Neural progenitor cell (in vitro differentiated cells): ENCODE results near the gene TIMM22. TPM values are rescaled to one million over a fixed set of nuclear protein-coding genes. Genes with fewer than 3 reads are reported as not detected.

Experiments used
- DNase-seq: peaks from one replicate; pipeline ENCODE4 v3.0.0-alpha.2; 2016; ENCODE audit warnings: low spot score
- H2AFZ ChIP-seq: fragments of 200-600 bp; sonication (generic); replicated peaks from 2 replicates; pipeline ENCODE4 v1.6.1; 2016; ENCODE audit warnings: antibody characterized with exemption
- H3F3A ChIP-seq: fragments of 200-600 bp; sonication (generic); 2 replicates; pipeline ENCODE4 v1.6.1; 2016; ENCODE audit warnings: antibody characterized with exemption, low read depth
- H3K27ac ChIP-seq: fragments of 200-600 bp; sonication (generic); 2 replicates; pipeline ENCODE4 v1.5.1; 2016; ENCODE audit warnings: mild to moderate bottlenecking
- H3K27me3 ChIP-seq: fragments of 200-600 bp; sonication (generic); 2 replicates; pipeline ENCODE4 v1.6.1; 2016; ENCODE audit warnings: mild to moderate bottlenecking, moderate library complexity
- H3K36me3 ChIP-seq: fragments of 200-600 bp; sonication (generic); 2 replicates; pipeline ENCODE4 v1.5.1; 2016
- H3K4me1 ChIP-seq: fragments of 200-600 bp; sonication (generic); 2 replicates; pipeline ENCODE4 v1.6.1; 2016; ENCODE audit warnings: mixed run types
- H3K4me2 ChIP-seq: fragments of 200-600 bp; sonication (generic); 2 replicates; pipeline ENCODE4 v1.6.1; 2016
- H3K4me3 ChIP-seq: fragments of 200-600 bp; sonication (generic); 2 replicates; pipeline ENCODE4 v1.5.1; 2016
- H3K79me2 ChIP-seq: fragments of 200-600 bp; sonication (generic); 2 replicates; pipeline ENCODE4 v1.6.1; 2016; ENCODE audit warnings: low read depth
- H3K9ac ChIP-seq: fragments of 200-600 bp; sonication (generic); 2 replicates; pipeline ENCODE4 v1.6.1; 2016
- H3K9me3 ChIP-seq: fragments of 200-600 bp; sonication (generic); 2 replicates; pipeline ENCODE4 v1.5.1; 2016; ENCODE audit warnings: low read depth
- H4K20me1 ChIP-seq: fragments of 200-600 bp; sonication (generic); 2 replicates; pipeline ENCODE4 v1.6.1; 2016; ENCODE audit warnings: low read depth
- H3K27ac Mint-ChIP-seq: 3 replicates; pipeline ENCODE4 v1.8.0; 2021; ENCODE audit warnings: mixed read lengths
- H3K27me3 Mint-ChIP-seq: 2 replicates; pipeline ENCODE4 v1.8.0; 2022; ENCODE audit warnings: low read depth, mild to moderate bottlenecking, inconsistent platforms, moderate library complexity, mixed read lengths; ENCODE audit not compliant: insufficient read depth
- H3K36me3 Mint-ChIP-seq: 3 replicates; pipeline ENCODE4 v1.8.0; 2021; ENCODE audit warnings: mixed read lengths
- H3K4me1 Mint-ChIP-seq: 3 replicates; pipeline ENCODE4 v1.8.0; 2021; ENCODE audit warnings: mixed read lengths
- H3K4me3 Mint-ChIP-seq: 3 replicates; pipeline ENCODE4 v1.8.0; 2021; ENCODE audit warnings: mild to moderate bottlenecking, moderate library complexity, mixed read lengths
- H3K9me3 Mint-ChIP-seq: 3 replicates; pipeline ENCODE4 v1.8.0; 2020; ENCODE audit warnings: mixed read lengths
- CTCF ChIP-seq: fragments of 200-600 bp; sonication (generic); IDR thresholded peaks from 2 replicates; pipeline ENCODE4 v1.5.1; 2017; ENCODE audit warnings: antibody characterized with exemption, mild to moderate bottlenecking
- EZH2 ChIP-seq: fragments of 200-600 bp; sonication (generic); IDR thresholded peaks from 2 replicates; pipeline ENCODE4 v1.6.1; 2017; ENCODE audit warnings: antibody characterized with exemption, mild to moderate bottlenecking, moderate library complexity
- EZH2phosphoT487 ChIP-seq: fragments of 200-600 bp; sonication (generic); IDR thresholded peaks from 2 replicates; pipeline ENCODE4 v1.6.1; 2017; ENCODE audit warnings: antibody characterized with exemption
- total RNA-seq: library from RNA; depleted of rRNA; stranded (reverse); fragments of >200 nt; gene quantifications from 2 replicates; pipeline ENCODE4 v1.2.3, GENCODE V29; 2015; ENCODE audit warnings: low replicate concordance

The TIMM22 gene
- total RNA-seq, 1 donor from 2014 or later, result 11.7 TPM

GRCh38 chr17:983921-984320, 13.0 kb upstream of the TIMM22 start:
- no peaks in the 10 kb centered on the region for H3K79me2 ChIP-seq
- no peak overlapping the region for H2AFZ ChIP-seq
- no peak for DNase-seq
- H3K9me3 ChIP-seq, result no peaks in the 10 kb centered on the region
- no peaks in the 10 kb centered on the region for H4K20me1 ChIP-seq
- peaks cover 12% of the 10 kb centered on the region for H3K4me1 Mint-ChIP-seq
- no peaks in the 10 kb centered on the region for H3K36me3 ChIP-seq
- TF ChIP-seq CTCF (no peak), EZH2phosphoT487 (no peak), EZH2 (no peak)
- H3K4me1 ChIP-seq, result no peaks in the 10 kb centered on the region
- peaks cover 8% of the 10 kb centered on the region for H3F3A ChIP-seq
- H3K4me2 ChIP-seq, result no peak overlapping the region
- H3K36me3 Mint-ChIP-seq, result no peaks in the 10 kb centered on the region
- H3K4me3 Mint-ChIP-seq, result no peak overlapping the region
- peak overlapping the region; percentile 1 for H3K27ac Mint-ChIP-seq
- H3K27ac ChIP-seq, result no peak overlapping the region
- H3K4me3 ChIP-seq, result no peak overlapping the region
- no peaks in the 10 kb centered on the region for H3K27me3 ChIP-seq
- peaks cover 5% of the 10 kb centered on the region for H3K27me3 Mint-ChIP-seq
- H3K9me3 Mint-ChIP-seq, result no peaks in the 10 kb centered on the region
- H3K9ac ChIP-seq, result no peak overlapping the region

GRCh38 chr17:986322-986929, 10.5 kb upstream of the TIMM22 start:
- Histone ChIP-seq H2AFZ (no peak overlapping the region), H3F3A (no peaks in the 10 kb centered on the region), H3K4me3 (no peak overlapping the region), H3K4me1 (no peaks in the 10 kb centered on the region), H4K20me1 (no peaks in the 10 kb centered on the region), H3K27me3 (no peaks in the 10 kb centered on the region), H3K36me3 (no peaks in the 10 kb centered on the region), H3K9ac (no peak overlapping the region), H3K27ac (no peak overlapping the region), H3K79me2 (no peaks in the 10 kb centered on the region), H3K4me2 (no peak overlapping the region), H3K9me3 (no peaks in the 10 kb centered on the region)
- Mint-ChIP-seq H3K27me3 (peaks cover 5% of the 10 kb centered on the region), H3K4me1 (peaks cover under 1% of the 10 kb centered on the region), H3K36me3 (no peaks in the 10 kb centered on the region), H3K9me3 (no peaks in the 10 kb centered on the region), H3K4me3 (no peak overlapping the region), H3K27ac (no peak overlapping the region)
- DNase-seq, result no peak
- no peak for TF ChIP-seq CTCF
- no peak for TF ChIP-seq EZH2phosphoT487
- no peak for TF ChIP-seq EZH2

GRCh38 chr17:987931-988330, 9.0 kb upstream of the TIMM22 start:
- H3K27me3 Mint-ChIP-seq, result peaks cover 4% of the 10 kb centered on the region
- no peaks in the 10 kb centered on the region for H3K36me3 ChIP-seq
- H3F3A ChIP-seq, result no peaks in the 10 kb centered on the region
- TF ChIP-seq EZH2phosphoT487, result no peak
- TF ChIP-seq CTCF, result no peak
- no peak for TF ChIP-seq EZH2
- H3K4me1 ChIP-seq, result no peaks in the 10 kb centered on the region
- H3K4me3 Mint-ChIP-seq, result no peak overlapping the region
- no peaks in the 10 kb centered on the region for H3K79me2 ChIP-seq
- no peaks in the 10 kb centered on the region for H3K9me3 ChIP-seq
- no peak overlapping the region for H3K4me2 ChIP-seq
- no peak overlapping the region for H3K27ac Mint-ChIP-seq
- H3K4me1 Mint-ChIP-seq, result no peaks in the 10 kb centered on the region
- no peak overlapping the region for H3K27ac ChIP-seq
- H3K27me3 ChIP-seq, result no peaks in the 10 kb centered on the region
- no peak overlapping the region for H3K4me3 ChIP-seq
- no peak overlapping the region for H2AFZ ChIP-seq
- no peaks in the 10 kb centered on the region for H4K20me1 ChIP-seq
- H3K36me3 Mint-ChIP-seq, result no peaks in the 10 kb centered on the region
- H3K9ac ChIP-seq, result no peak overlapping the region
- DNase-seq, result no peak
- no peaks in the 10 kb centered on the region for H3K9me3 Mint-ChIP-seq
